GM23338 (cell line): ENCODE data around the gene MPRIP. TPM values are rescaled to one million over a fixed set of nuclear protein-coding genes. Genes with fewer than 3 reads are reported as not detected.

ENCODE experiments used
- ATAC-seq: fragments of 200-7000 bp; cut with Tn5 transposase; 3 replicates; pipeline ENCODE4 v1.9.1; 2020
- DNase-seq: peaks from one replicate; pipeline ENCODE4 v3.0.0-alpha.2; 2015; ENCODE audit warnings: low spot score
- H2AFZ ChIP-seq: fragments of 200-600 bp; sonication (generic); 2 replicates; pipeline ENCODE4 v1.8.0; 2016; ENCODE audit warnings: antibody characterized with exemption, mild to moderate bottlenecking, moderate library complexity
- H3F3A ChIP-seq: fragments of 200-600 bp; sonication (generic); replicated peaks from 2 replicates; pipeline ENCODE4 v1.8.0; 2017; ENCODE audit warnings: antibody characterized with exemption, mixed run types, low read depth
- H3K27ac ChIP-seq: fragments of 200-600 bp; sonication (generic); 2 replicates; pipeline ENCODE4 v1.6.1; 2016; ENCODE audit warnings: low read depth
- H3K27me3 ChIP-seq: fragments of 200-600 bp; sonication (generic); 2 replicates; pipeline ENCODE4 v1.8.0; 2016; ENCODE audit warnings: mild to moderate bottlenecking, mixed run types, moderate library complexity; ENCODE audit not compliant: insufficient read depth
- H3K36me3 ChIP-seq: fragments of 200-600 bp; sonication (generic); 2 replicates; pipeline ENCODE4 v1.8.0; 2016; ENCODE audit warnings: mild to moderate bottlenecking; ENCODE audit not compliant: insufficient read depth
- H3K4me1 ChIP-seq: fragments of 200-600 bp; sonication (generic); 2 replicates; pipeline ENCODE4 v1.8.0; 2016; ENCODE audit warnings: mild to moderate bottlenecking, moderate library complexity; ENCODE audit not compliant: insufficient read depth
- H3K4me2 ChIP-seq: fragments of 200-600 bp; sonication (generic); 2 replicates; pipeline ENCODE4 v1.7.1; 2017; ENCODE audit warnings: mixed run types
- H3K4me3 ChIP-seq: fragments of 200-600 bp; sonication (generic); 2 replicates; pipeline ENCODE4 v1.6.1; 2016; ENCODE audit warnings: mixed run types
- H3K79me2 ChIP-seq: fragments of 200-600 bp; sonication (generic); replicated peaks from 2 replicates; pipeline ENCODE4 v1.8.0; 2017; ENCODE audit warnings: mild to moderate bottlenecking; ENCODE audit not compliant: insufficient read depth
- H3K9me2 ChIP-seq: fragments of 200-600 bp; sonication (generic); 2 replicates; pipeline ENCODE4 v1.8.0; 2017; ENCODE audit not compliant: insufficient read depth
- H4K20me1 ChIP-seq: fragments of 200-600 bp; sonication (generic); replicated peaks from 2 replicates; pipeline ENCODE4 v1.8.0; 2017; ENCODE audit warnings: mild to moderate bottlenecking; ENCODE audit not compliant: insufficient read depth
- H3K27ac Mint-ChIP-seq: 2 replicates; pipeline ENCODE4 v1.8.0; 2020; ENCODE audit warnings: inconsistent platforms, mild to moderate bottlenecking, moderate library complexity, mixed read lengths
- H3K27me3 Mint-ChIP-seq: 3 replicates; pipeline ENCODE4 v1.8.0; 2022; ENCODE audit warnings: low read depth, mild to moderate bottlenecking, moderate library complexity, mixed read lengths, inconsistent platforms; ENCODE audit not compliant: insufficient read depth, poor library complexity
- H3K36me3 Mint-ChIP-seq: 3 replicates; pipeline ENCODE4 v1.8.0; 2021; ENCODE audit warnings: low read depth, mild to moderate bottlenecking, inconsistent platforms, moderate library complexity, mixed read lengths
- H3K4me1 Mint-ChIP-seq: 3 replicates; pipeline ENCODE4 v1.8.0; 2020; ENCODE audit warnings: mild to moderate bottlenecking, inconsistent platforms, mixed read lengths
- H3K4me3 Mint-ChIP-seq: 3 replicates; pipeline ENCODE4 v1.8.0; 2021; ENCODE audit warnings: moderate library complexity, mild to moderate bottlenecking, inconsistent platforms, mixed read lengths
- H3K9me3 Mint-ChIP-seq: 3 replicates; pipeline ENCODE4 v1.8.0; 2020; ENCODE audit warnings: moderate library complexity, mild to moderate bottlenecking, inconsistent platforms, mixed read lengths
- CREB1 ChIP-seq: fragments of 250-450 bp; sonication (Bioruptor Pico); IDR thresholded peaks from 2 replicates; pipeline ENCODE4 v1.5.0; 2020; ENCODE audit warnings: low read depth, mild to moderate bottlenecking, moderate library complexity
- EZH2 ChIP-seq: fragments of 200-600 bp; sonication (generic); IDR thresholded peaks from one replicate; pipeline ENCODE4 v1.8.0; 2017; ENCODE audit warnings: antibody characterized with exemption, mild to moderate bottlenecking, low read depth; ENCODE audit not compliant: unreplicated experiment
- JUNB ChIP-seq: IDR thresholded peaks from one replicate; pipeline ENCODE4 v1.6.1; 2016; ENCODE audit warnings: antibody characterized with exemption; ENCODE audit not compliant: unreplicated experiment
- NANOG ChIP-seq: IDR thresholded peaks from 2 replicates; pipeline ENCODE4 v1.6.1; 2016; ENCODE audit warnings: antibody characterized with exemption, borderline replicate concordance
- POLR2AphosphoS5 ChIP-seq: IDR thresholded peaks from 2 replicates; pipeline ENCODE4 v1.6.1; 2016; ENCODE audit warnings: antibody characterized with exemption, low read depth
- ZNF114 ChIP-seq: fragments of 250-450 bp; sonication (Bioruptor Pico); IDR thresholded peaks from 2 replicates; pipeline ENCODE4 v1.5.0; 2020; ENCODE audit warnings: mild to moderate bottlenecking, moderate library complexity
- ZNF331 ChIP-seq: fragments of 250-450 bp; sonication (Bioruptor Pico); IDR thresholded peaks from 2 replicates; pipeline ENCODE4 v1.5.0; 2020; ENCODE audit warnings: low read depth, mild to moderate bottlenecking, moderate library complexity
- polyA plus RNA-seq: library from polyadenylated mRNA; unstranded; fragments of >200 nt; fragmentation: Nextera tagmentation; extraction: Ambion mirVana; gene quantifications from 2 replicates; pipeline ENCODE4 v1.2.1, GENCODE V29; 2016
- total RNA-seq: library from RNA; depleted of rRNA; stranded (reverse); fragments of >200 nt; shearing (Covaris generic); gene quantifications from 2 replicates; pipeline ENCODE4 v1.2.3, GENCODE V29; 2014
- TF ChIP-seq, protein P1 (sequence below): fragments of 250-450 bp; sonication (Bioruptor Pico); IDR thresholded peaks from 2 replicates; pipeline ENCODE4 v1.5.0; 2020; ENCODE audit warnings: mild to moderate bottlenecking, moderate library complexity
- TF ChIP-seq, protein P2 (sequence below): IDR thresholded peaks from one replicate; pipeline ENCODE4 v1.6.1; 2018; ENCODE audit warnings: antibody characterized with exemption; ENCODE audit not compliant: unreplicated experiment

Gene MPRIP
- total and polyA plus RNA-seq, 2 experiments from 2014 or later: 39.3 to 113 TPM

DNA sequence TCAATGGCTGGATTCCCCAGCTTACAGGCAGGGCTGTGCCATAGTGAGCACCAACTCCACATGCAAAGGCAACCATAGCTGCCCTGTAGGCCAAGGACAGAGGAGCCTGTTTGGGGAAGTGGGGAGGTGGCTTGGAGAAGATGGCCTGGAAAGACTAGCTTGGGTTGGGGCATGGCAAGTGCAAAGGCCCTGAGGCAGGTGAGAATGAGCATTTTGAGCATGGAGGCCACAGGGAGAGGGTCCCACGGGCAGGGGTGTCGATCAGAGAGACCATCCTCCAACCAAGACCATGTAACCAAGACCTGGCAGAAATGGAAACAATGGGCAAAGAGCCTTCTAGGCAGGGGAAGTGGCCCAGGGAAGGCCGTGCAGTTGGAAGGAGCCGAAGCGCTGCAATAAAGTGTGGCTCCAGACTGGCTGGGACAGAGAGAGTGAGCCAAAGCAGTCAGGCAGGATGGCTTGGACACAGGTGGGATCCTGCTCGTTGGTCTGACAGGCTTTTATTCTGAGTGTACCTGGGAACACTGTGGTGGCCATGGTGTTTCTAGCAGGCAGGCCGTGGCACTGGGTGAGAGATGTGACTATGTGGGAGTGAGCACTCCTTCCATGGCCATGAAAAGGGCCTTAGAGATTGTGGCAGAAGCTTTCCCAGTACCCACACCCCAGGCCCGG lies 24.8 kb upstream of the MPRIP start:
- Histone ChIP-seq H3K36me3 (no peaks in the 10 kb centered on the region), H3K4me1 (no peaks in the 10 kb centered on the region), H3K27ac (no peak overlapping the region), H3K79me2 (no peaks in the 10 kb centered on the region), H3K4me2 (no peak overlapping the region), H3F3A (no peaks in the 10 kb centered on the region), H3K27me3 (no peaks in the 10 kb centered on the region), H3K9me2 (no peaks in the 10 kb centered on the region), H2AFZ (no peak overlapping the region), H3K4me3 (no peak overlapping the region), H4K20me1 (no peaks in the 10 kb centered on the region)
- peaks cover 5% of the 10 kb centered on the region; the same call in 1 of the 3 replicates for H3K4me1 Mint-ChIP-seq
- peaks cover 11% of the 10 kb centered on the region for H3K27me3 Mint-ChIP-seq
- no peak overlapping the region for H3K4me3 Mint-ChIP-seq
- no peak overlapping the region for H3K27ac Mint-ChIP-seq
- no peaks in the 10 kb centered on the region for H3K36me3 Mint-ChIP-seq
- peaks cover 3% of the 10 kb centered on the region; the same call in 2 of the 3 replicates for H3K9me3 Mint-ChIP-seq
- DNase-seq (no peak), ATAC-seq (no peak)
- TF ChIP-seq POLR2AphosphoS5 (no peak), CREB1 (CRISPR knock-in tag) (no peak), NANOG (no peak), EZH2 (no peak), JUNB (no peak), ZNF114 (CRISPR knock-in tag) (no peak), ZNF331 (CRISPR knock-in tag) (no peak)
- TF ChIP-seq, protein P1, sequence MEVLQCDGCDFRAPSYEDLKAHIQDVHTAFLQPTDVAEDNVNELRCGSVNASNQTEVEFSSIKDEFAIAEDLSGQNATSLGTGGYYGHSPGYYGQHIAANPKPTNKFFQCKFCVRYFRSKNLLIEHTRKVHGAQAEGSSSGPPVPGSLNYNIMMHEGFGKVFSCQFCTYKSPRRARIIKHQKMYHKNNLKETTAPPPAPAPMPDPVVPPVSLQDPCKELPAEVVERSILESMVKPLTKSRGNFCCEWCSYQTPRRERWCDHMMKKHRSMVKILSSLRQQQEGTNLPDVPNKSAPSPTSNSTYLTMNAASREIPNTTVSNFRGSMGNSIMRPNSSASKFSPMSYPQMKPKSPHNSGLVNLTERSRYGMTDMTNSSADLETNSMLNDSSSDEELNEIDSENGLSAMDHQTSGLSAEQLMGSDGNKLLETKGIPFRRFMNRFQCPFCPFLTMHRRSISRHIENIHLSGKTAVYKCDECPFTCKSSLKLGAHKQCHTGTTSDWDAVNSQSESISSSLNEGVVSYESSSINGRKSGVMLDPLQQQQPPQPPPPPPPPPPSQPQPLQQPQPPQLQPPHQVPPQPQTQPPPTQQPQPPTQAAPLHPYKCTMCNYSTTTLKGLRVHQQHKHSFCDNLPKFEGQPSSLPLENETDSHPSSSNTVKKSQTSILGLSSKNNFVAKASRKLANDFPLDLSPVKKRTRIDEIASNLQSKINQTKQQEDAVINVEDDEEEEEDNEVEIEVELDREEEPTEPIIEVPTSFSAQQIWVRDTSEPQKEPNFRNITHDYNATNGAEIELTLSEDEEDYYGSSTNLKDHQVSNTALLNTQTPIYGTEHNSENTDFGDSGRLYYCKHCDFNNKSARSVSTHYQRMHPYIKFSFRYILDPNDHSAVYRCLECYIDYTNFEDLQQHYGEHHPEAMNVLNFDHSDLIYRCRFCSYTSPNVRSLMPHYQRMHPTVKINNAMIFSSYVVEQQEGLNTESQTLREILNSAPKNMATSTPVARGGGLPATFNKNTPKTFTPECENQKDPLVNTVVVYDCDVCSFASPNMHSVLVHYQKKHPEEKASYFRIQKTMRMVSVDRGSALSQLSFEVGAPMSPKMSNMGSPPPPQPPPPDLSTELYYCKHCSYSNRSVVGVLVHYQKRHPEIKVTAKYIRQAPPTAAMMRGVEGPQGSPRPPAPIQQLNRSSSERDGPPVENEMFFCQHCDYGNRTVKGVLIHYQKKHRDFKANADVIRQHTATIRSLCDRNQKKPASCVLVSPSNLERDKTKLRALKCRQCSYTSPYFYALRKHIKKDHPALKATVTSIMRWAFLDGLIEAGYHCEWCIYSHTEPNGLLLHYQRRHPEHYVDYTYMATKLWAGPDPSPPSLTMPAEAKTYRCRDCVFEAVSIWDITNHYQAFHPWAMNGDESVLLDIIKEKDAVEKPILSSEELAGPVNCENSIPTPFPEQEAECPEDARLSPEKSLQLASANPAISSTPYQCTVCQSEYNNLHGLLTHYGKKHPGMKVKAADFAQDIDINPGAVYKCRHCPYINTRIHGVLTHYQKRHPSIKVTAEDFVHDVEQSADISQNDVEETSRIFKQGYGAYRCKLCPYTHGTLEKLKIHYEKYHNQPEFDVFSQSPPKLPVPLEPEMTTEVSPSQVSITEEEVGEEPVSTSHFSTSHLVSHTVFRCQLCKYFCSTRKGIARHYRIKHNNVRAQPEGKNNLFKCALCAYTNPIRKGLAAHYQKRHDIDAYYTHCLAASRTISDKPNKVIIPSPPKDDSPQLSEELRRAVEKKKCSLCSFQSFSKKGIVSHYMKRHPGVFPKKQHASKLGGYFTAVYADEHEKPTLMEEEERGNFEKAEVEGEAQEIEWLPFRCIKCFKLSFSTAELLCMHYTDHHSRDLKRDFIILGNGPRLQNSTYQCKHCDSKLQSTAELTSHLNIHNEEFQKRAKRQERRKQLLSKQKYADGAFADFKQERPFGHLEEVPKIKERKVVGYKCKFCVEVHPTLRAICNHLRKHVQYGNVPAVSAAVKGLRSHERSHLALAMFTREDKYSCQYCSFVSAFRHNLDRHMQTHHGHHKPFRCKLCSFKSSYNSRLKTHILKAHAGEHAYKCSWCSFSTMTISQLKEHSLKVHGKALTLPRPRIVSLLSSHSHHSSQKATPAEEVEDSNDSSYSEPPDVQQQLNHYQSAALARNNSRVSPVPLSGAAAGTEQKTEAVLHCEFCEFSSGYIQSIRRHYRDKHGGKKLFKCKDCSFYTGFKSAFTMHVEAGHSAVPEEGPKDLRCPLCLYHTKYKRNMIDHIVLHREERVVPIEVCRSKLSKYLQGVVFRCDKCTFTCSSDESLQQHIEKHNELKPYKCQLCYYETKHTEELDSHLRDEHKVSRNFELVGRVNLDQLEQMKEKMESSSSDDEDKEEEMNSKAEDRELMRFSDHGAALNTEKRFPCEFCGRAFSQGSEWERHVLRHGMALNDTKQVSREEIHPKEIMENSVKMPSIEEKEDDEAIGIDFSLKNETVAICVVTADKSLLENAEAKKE (CRISPR knock-in tag): no peak
- TF ChIP-seq, protein P2, sequence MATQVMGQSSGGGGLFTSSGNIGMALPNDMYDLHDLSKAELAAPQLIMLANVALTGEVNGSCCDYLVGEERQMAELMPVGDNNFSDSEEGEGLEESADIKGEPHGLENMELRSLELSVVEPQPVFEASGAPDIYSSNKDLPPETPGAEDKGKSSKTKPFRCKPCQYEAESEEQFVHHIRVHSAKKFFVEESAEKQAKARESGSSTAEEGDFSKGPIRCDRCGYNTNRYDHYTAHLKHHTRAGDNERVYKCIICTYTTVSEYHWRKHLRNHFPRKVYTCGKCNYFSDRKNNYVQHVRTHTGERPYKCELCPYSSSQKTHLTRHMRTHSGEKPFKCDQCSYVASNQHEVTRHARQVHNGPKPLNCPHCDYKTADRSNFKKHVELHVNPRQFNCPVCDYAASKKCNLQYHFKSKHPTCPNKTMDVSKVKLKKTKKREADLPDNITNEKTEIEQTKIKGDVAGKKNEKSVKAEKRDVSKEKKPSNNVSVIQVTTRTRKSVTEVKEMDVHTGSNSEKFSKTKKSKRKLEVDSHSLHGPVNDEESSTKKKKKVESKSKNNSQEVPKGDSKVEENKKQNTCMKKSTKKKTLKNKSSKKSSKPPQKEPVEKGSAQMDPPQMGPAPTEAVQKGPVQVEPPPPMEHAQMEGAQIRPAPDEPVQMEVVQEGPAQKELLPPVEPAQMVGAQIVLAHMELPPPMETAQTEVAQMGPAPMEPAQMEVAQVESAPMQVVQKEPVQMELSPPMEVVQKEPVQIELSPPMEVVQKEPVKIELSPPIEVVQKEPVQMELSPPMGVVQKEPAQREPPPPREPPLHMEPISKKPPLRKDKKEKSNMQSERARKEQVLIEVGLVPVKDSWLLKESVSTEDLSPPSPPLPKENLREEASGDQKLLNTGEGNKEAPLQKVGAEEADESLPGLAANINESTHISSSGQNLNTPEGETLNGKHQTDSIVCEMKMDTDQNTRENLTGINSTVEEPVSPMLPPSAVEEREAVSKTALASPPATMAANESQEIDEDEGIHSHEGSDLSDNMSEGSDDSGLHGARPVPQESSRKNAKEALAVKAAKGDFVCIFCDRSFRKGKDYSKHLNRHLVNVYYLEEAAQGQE: no peak
